RWPE2 (cell line): ENCODE results near the gene DROSHA.
"Not testable (repeated sequence)": the region's sequence is repeated elsewhere in the genome, so short reads cannot be mapped to it uniquely, and the experiment has no call there.

Experiments
- ATAC-seq: fragments of 200-7000 bp; cut with Tn5 transposase; 3 replicates; pipeline ENCODE4 v1.9.1; 2021; ENCODE audit warnings: low read depth
- DNase-seq: peaks from one replicate; pipeline ENCODE4 v3.0.0-alpha.2; 2020; ENCODE audit warnings: low spot score
- H3K27ac ChIP-seq: fragments of 450-650 bp; 2 replicates; pipeline ENCODE4 v1.5.1; 2017; ENCODE audit warnings: mild to moderate bottlenecking; ENCODE audit not compliant: poor library complexity, severe bottlenecking
- H3K27me3 ChIP-seq: fragments of 250-450 bp; sonication (Bioruptor Pico); 2 replicates; pipeline ENCODE4 v1.5.1; 2021; ENCODE audit warnings: mild to moderate bottlenecking, moderate library complexity; ENCODE audit not compliant: insufficient read depth, poor library complexity, severe bottlenecking
- H3K36me3 ChIP-seq: fragments of 250-450 bp; sonication (Bioruptor Pico); 2 replicates; pipeline ENCODE4 v1.5.1; 2020; ENCODE audit warnings: low read depth, mild to moderate bottlenecking, moderate library complexity
- H3K4me1 ChIP-seq: fragments of 250-450 bp; sonication (Bioruptor Pico); 2 replicates; pipeline ENCODE4 v1.5.1; 2021; ENCODE audit warnings: mild to moderate bottlenecking, moderate library complexity; ENCODE audit not compliant: insufficient read depth, poor library complexity, severe bottlenecking
- H3K4me3 ChIP-seq: fragments of 250-450 bp; sonication (Bioruptor Pico); 2 replicates; pipeline ENCODE4 v1.5.1; 2021; ENCODE audit warnings: mild to moderate bottlenecking, moderate library complexity; ENCODE audit not compliant: severe bottlenecking
- H3K9me3 ChIP-seq: fragments of 250-450 bp; sonication (Bioruptor Pico); 2 replicates; pipeline ENCODE4 v1.5.1; 2021; ENCODE audit warnings: mild to moderate bottlenecking, moderate library complexity; ENCODE audit not compliant: severe bottlenecking
- TF ChIP-seq, protein P1 (sequence below): fragments of 450-650 bp; IDR thresholded peaks from one replicate; pipeline ENCODE4 v1.5.1; 2017; ENCODE audit warnings: mild to moderate bottlenecking, moderate library complexity; ENCODE audit not compliant: poor library complexity, severe bottlenecking

Gene DROSHA

DNA sequence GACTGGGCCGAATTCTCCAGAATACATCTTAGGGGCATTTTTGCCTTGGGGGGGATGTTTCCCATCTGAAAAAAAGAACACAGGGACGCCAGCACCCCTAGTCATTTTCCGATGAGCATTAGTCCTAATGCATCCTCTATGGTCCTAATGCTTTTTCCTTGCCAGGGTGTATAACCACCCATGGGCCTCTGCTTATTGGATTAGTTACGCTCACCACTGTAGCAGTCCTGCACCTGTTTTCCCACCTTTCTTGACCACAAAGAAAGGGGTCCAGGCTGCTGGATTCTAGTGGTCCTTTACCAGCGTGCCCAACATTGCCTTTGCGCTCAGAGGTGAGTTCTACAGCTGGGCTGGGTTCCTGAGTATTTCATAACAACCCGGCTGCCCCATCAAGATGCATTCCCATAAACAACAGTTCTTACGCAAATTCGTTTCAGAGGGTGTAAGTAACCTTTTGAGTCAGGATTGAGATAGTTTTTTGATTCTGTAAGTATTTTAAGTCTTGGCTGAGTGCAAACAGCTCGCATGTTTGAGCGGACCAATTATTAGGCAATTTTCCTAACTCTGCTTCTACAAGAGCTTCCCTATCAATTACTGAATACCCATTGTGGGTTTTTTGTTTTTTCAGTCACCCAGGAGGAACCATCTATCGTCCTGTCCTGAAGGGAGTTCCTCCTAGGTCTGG is 135.1 kb downstream of the DROSHA start:
- Histone ChIP-seq H3K4me1 (no peaks in the 10 kb centered on the region), H3K36me3 (peaks cover 12% of the 10 kb centered on the region; the same call in 1 of the 2 replicates), H3K4me3 (no peak overlapping the region), H3K9me3 (no peaks in the 10 kb centered on the region), H3K27me3 (no peaks in the 10 kb centered on the region), H3K27ac (no peak overlapping the region)
- DNase-seq (no peak), ATAC-seq (no peak)
- TF ChIP-seq, protein P1, sequence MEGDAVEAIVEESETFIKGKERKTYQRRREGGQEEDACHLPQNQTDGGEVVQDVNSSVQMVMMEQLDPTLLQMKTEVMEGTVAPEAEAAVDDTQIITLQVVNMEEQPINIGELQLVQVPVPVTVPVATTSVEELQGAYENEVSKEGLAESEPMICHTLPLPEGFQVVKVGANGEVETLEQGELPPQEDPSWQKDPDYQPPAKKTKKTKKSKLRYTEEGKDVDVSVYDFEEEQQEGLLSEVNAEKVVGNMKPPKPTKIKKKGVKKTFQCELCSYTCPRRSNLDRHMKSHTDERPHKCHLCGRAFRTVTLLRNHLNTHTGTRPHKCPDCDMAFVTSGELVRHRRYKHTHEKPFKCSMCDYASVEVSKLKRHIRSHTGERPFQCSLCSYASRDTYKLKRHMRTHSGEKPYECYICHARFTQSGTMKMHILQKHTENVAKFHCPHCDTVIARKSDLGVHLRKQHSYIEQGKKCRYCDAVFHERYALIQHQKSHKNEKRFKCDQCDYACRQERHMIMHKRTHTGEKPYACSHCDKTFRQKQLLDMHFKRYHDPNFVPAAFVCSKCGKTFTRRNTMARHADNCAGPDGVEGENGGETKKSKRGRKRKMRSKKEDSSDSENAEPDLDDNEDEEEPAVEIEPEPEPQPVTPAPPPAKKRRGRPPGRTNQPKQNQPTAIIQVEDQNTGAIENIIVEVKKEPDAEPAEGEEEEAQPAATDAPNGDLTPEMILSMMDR, result no peak

DNA sequence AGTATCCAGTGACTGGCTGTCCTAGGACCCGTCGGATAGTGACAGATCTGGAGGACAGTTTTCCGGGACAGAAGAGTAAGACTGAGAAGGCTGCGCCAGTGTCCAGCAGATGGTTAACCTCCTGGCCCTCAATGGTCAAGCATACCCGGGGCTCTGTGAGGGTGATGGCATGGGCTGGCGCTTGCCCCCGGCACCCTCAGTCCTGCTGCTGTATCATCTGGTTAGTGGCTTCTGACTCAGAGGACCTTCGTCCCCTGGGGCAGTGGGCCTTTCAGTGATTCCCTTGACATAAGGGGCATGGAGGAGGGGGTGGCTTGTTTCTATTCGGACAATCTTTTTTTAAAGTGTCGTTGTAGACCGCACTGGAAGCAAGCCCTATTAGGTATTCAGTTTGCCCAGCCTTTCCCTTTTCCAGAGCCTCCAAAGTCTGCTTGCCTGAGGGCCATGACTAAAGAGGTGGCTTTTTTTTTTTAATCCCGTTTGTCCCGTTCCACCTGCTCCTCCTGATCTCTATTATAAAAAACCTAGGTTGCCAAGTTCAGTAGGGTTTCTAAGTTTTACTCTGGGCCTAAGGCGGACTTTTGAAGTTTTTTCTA is 136.3 kb downstream of the DROSHA start:
- H3K27me3 ChIP-seq, result not testable (repeated sequence)

DNA sequence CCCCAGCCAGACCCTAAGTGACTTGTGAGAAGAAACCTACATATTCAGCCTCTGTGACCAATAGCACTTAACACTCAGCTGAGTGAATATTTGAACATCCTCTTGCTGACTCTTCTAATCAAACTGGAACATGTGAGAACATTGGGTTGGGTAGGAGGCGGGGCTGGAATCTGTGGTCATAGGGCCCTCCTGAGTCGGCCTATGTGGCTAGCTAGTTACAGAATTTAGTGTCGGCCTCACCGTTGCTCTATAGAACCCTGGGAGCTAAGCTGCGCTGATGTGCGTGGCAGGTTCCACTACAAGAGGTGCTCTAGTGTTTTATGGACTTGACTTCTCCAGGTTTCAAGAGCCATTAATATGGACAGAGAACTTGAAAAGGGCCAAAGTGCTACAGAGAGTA is 138.8 kb downstream of the DROSHA start:
- TF ChIP-seq, protein P1, result no peak
- Histone ChIP-seq H3K36me3 (no peaks in the 10 kb centered on the region), H3K27ac (no peak overlapping the region), H3K4me1 (no peaks in the 10 kb centered on the region), H3K27me3 (no peaks in the 10 kb centered on the region), H3K4me3 (no peak overlapping the region), H3K9me3 (no peaks in the 10 kb centered on the region)
- ATAC-seq (no peak), DNase-seq (no peak)

More for the DNA sequence above, 136.3 kb downstream of the DROSHA start:
- H3K9me3 ChIP-seq, DNase-seq, ATAC-seq, H3K4me3 ChIP-seq, H3K36me3 ChIP-seq, H3K27ac ChIP-seq, H3K4me1 ChIP-seq: not testable (repeated sequence)

DNA sequence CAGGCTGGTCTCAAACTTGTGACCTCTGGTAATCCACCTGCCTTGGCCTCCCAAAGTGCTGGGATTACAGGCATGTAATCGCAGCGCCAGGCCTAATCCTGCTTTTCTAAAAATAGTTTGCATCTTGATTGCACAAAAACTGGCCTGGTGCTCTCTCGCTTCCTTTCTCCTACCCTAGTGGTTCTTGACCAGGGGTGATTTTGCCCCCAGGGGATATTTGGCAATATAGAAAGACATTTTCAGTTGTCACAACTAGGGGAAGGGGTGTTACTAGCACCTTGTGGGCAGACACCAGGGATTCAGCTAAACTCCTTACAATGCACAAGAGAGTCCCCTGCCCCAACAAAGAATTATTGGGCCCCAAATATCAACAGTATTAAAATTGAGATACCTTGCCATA is 139.8 kb downstream of the DROSHA start:
- no peaks in the 10 kb centered on the region for H3K9me3 ChIP-seq
- TF ChIP-seq, protein P1, result no peak
- H3K36me3 ChIP-seq, result no peaks in the 10 kb centered on the region
- H3K27me3 ChIP-seq, result no peaks in the 10 kb centered on the region
- DNase-seq (no peak), ATAC-seq (no peak)
- H3K4me3 ChIP-seq, result no peak overlapping the region
- H3K4me1 ChIP-seq, result no peaks in the 10 kb centered on the region
- H3K27ac ChIP-seq, result no peak overlapping the region

DNA sequence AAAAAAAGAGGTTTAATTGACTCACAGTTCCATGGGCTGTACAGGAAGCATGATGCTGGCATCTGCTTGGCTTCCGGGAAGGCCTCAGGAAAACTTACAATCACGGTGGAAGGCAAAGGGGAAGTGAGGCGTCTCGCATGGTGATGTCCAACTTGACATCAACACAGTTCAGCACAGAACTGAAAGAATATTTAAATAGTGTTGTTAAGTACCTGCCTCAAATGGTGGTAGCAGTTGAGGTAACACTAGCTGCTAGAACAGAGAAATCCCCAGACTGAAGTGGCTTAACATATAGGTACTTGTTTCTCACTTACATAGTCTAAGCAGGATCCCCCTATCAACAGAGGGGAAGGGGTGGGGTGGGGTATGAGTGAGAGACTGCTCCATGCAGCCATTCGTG is 141.6 kb downstream of the DROSHA start:
- no peaks in the 10 kb centered on the region for H3K9me3 ChIP-seq
- no peak overlapping the region for H3K4me3 ChIP-seq
- no peaks in the 10 kb centered on the region for H3K4me1 ChIP-seq
- TF ChIP-seq, protein P1, result no peak
- no peak for ATAC-seq
- no peaks in the 10 kb centered on the region for H3K27me3 ChIP-seq
- DNase-seq, result no peak
- no peak overlapping the region for H3K27ac ChIP-seq
- no peaks in the 10 kb centered on the region for H3K36me3 ChIP-seq
